ENCODE data around the gene PCDH8.
"Not testable (repeated sequence)": the region's sequence is repeated elsewhere in the genome, so short reads cannot be mapped to it uniquely, and the experiment has no call there.

The PCDH8 gene

GRCh38 chr13:52827839-52828238 is 20.6 kb downstream of the PCDH8 start:
- Histone ChIP-seq H3K4me3 (ENCODE audit: low read depth in 1 of 2, low read length in 2 of 2) (no peak overlapping the region), H3K4me1 (ENCODE audit: control insufficient read depth in 1 of 2, insufficient read depth in 2 of 2, low read length in 2 of 2) (no peaks in the 10 kb centered on the region), H3K27ac (ENCODE audit: low read depth, low read length) (no peak overlapping the region), H3K36me3 (ENCODE audit: control insufficient read depth in 1 of 2, insufficient read depth in 2 of 2, low read length in 2 of 2) (no peaks in the 10 kb centered on the region), H3K27me3 (ENCODE audit: control insufficient read depth in 1 of 2, insufficient read depth in 2 of 2, low read length in 2 of 2) (peaks cover 0 to 3% of the 10 kb centered on the region in 2 donors), H3K9ac (ENCODE audit: low read depth in 1 of 2, low read length in 2 of 2) (no peak overlapping the region), H3K9me3 (ENCODE audit: control insufficient read depth in 1 of 2, low read length in 2 of 2) (no peaks in the 10 kb centered on the region)

- not testable (repeated sequence) for H3K36me3 ChIP-seq (ENCODE audit: control insufficient read depth in 1 of 2, insufficient read depth in 2 of 2, low read length in 2 of 2); H3K9ac ChIP-seq (ENCODE audit: low read depth in 1 of 2, low read length in 2 of 2); H3K4me1 ChIP-seq (ENCODE audit: control insufficient read depth in 1 of 2, insufficient read depth in 2 of 2, low read length in 2 of 2); H3K27ac ChIP-seq (ENCODE audit: low read depth, low read length); H3K9me3 ChIP-seq (ENCODE audit: control insufficient read depth in 1 of 2, low read length in 2 of 2); H3K27me3 ChIP-seq (ENCODE audit: control insufficient read depth in 1 of 2, insufficient read depth in 2 of 2, low read length in 2 of 2); H3K4me3 ChIP-seq (ENCODE audit: low read depth in 1 of 2, low read length in 2 of 2)
Observed at GRCh38 chr13:52817886-52818285, 30.6 kb downstream of the PCDH8 start.

- Histone ChIP-seq H3K4me1 (ENCODE audit: control insufficient read depth in 1 of 2, insufficient read depth in 2 of 2, low read length in 2 of 2) (no peaks in the 10 kb centered on the region), H3K9ac (ENCODE audit: low read depth in 1 of 2, low read length in 2 of 2) (no peak overlapping the region), H3K27ac (ENCODE audit: low read depth, low read length) (no peak overlapping the region), H3K4me3 (ENCODE audit: low read depth in 1 of 2, low read length in 2 of 2) (no peak overlapping the region), H3K36me3 (ENCODE audit: control insufficient read depth in 1 of 2, insufficient read depth in 2 of 2, low read length in 2 of 2) (no peaks in the 10 kb centered on the region), H3K27me3 (ENCODE audit: control insufficient read depth in 1 of 2, insufficient read depth in 2 of 2, low read length in 2 of 2) (no peaks in the 10 kb centered on the region), H3K9me3 (ENCODE audit: control insufficient read depth in 1 of 2, low read length in 2 of 2) (no peaks in the 10 kb centered on the region)
Observed at GRCh38 chr13:52815330-52815729, 33.1 kb downstream of the PCDH8 start.

GRCh38 chr13:52812941-52813340 is 35.5 kb downstream of the PCDH8 start:
- Histone ChIP-seq H3K36me3 (ENCODE audit: control insufficient read depth in 1 of 2, insufficient read depth in 2 of 2, low read length in 2 of 2) (no peaks in the 10 kb centered on the region), H3K9ac (ENCODE audit: low read depth in 1 of 2, low read length in 2 of 2) (no peak overlapping the region), H3K27ac (ENCODE audit: low read depth, low read length) (no peak overlapping the region), H3K4me3 (ENCODE audit: low read depth in 1 of 2, low read length in 2 of 2) (no peak overlapping the region), H3K27me3 (ENCODE audit: control insufficient read depth in 1 of 2, insufficient read depth in 2 of 2, low read length in 2 of 2) (no peaks in the 10 kb centered on the region), H3K4me1 (ENCODE audit: control insufficient read depth in 1 of 2, insufficient read depth in 2 of 2, low read length in 2 of 2) (no peaks in the 10 kb centered on the region), H3K9me3 (ENCODE audit: control insufficient read depth in 1 of 2, low read length in 2 of 2) (no peaks in the 10 kb centered on the region)

GRCh38 chr13:52811841-52812240 is 36.6 kb downstream of the PCDH8 start:
- no peaks in the 10 kb centered on the region for H3K27me3 ChIP-seq (ENCODE audit: control insufficient read depth in 1 of 2, insufficient read depth in 2 of 2, low read length in 2 of 2)
- no peak overlapping the region for H3K27ac ChIP-seq (ENCODE audit: low read depth, low read length)
- H3K4me1 ChIP-seq (ENCODE audit: control insufficient read depth in 1 of 2, insufficient read depth in 2 of 2, low read length in 2 of 2): no peaks in the 10 kb centered on the region
- no peak overlapping the region for H3K9ac ChIP-seq (ENCODE audit: low read depth in 1 of 2, low read length in 2 of 2)
- no peaks in the 10 kb centered on the region for H3K36me3 ChIP-seq (ENCODE audit: control insufficient read depth in 1 of 2, insufficient read depth in 2 of 2, low read length in 2 of 2)
- H3K4me3 ChIP-seq (ENCODE audit: low read depth in 1 of 2, low read length in 2 of 2): no peak overlapping the region
- no peaks in the 10 kb centered on the region for H3K9me3 ChIP-seq (ENCODE audit: control insufficient read depth in 1 of 2, low read length in 2 of 2)

GRCh38 chr13:52810526-52810925 is 37.9 kb downstream of the PCDH8 start:
- Histone ChIP-seq H3K27me3 (ENCODE audit: control insufficient read depth in 1 of 2, insufficient read depth in 2 of 2, low read length in 2 of 2) (peaks cover 0 to under 1% of the 10 kb centered on the region in 2 donors), H3K27ac (ENCODE audit: low read depth, low read length) (no peak overlapping the region), H3K9ac (ENCODE audit: low read depth in 1 of 2, low read length in 2 of 2) (no peak overlapping the region), H3K36me3 (ENCODE audit: control insufficient read depth in 1 of 2, insufficient read depth in 2 of 2, low read length in 2 of 2) (no peaks in the 10 kb centered on the region), H3K4me3 (ENCODE audit: low read depth in 1 of 2, low read length in 2 of 2) (no peak overlapping the region), H3K4me1 (ENCODE audit: control insufficient read depth in 1 of 2, insufficient read depth in 2 of 2, low read length in 2 of 2) (no peaks in the 10 kb centered on the region), H3K9me3 (ENCODE audit: control insufficient read depth in 1 of 2, low read length in 2 of 2) (no peaks in the 10 kb centered on the region)

- no peak overlapping the region for H3K27ac ChIP-seq (ENCODE audit: low read depth, low read length)
- no peaks in the 10 kb centered on the region for H3K9me3 ChIP-seq (ENCODE audit: control insufficient read depth in 1 of 2, low read length in 2 of 2)
- H3K4me3 ChIP-seq (ENCODE audit: low read depth in 1 of 2, low read length in 2 of 2): no peak overlapping the region
- H3K36me3 ChIP-seq (ENCODE audit: control insufficient read depth in 1 of 2, insufficient read depth in 2 of 2, low read length in 2 of 2): no peaks in the 10 kb centered on the region
- peaks cover 0 to 4% of the 10 kb centered on the region in 2 donors for H3K27me3 ChIP-seq (ENCODE audit: control insufficient read depth in 1 of 2, insufficient read depth in 2 of 2, low read length in 2 of 2)
- H3K4me1 ChIP-seq (ENCODE audit: control insufficient read depth in 1 of 2, insufficient read depth in 2 of 2, low read length in 2 of 2): no peaks in the 10 kb centered on the region
- H3K9ac ChIP-seq (ENCODE audit: low read depth in 1 of 2, low read length in 2 of 2): no peak overlapping the region
Observed at GRCh38 chr13:52810011-52810410, 38.4 kb downstream of the PCDH8 start.

- no peaks in the 10 kb centered on the region for H3K4me1 ChIP-seq (ENCODE audit: control insufficient read depth in 1 of 2, insufficient read depth in 2 of 2, low read length in 2 of 2)
- H3K36me3 ChIP-seq (ENCODE audit: control insufficient read depth in 1 of 2, insufficient read depth in 2 of 2, low read length in 2 of 2): no peaks in the 10 kb centered on the region
- H3K4me3 ChIP-seq (ENCODE audit: low read depth in 1 of 2, low read length in 2 of 2): no peak overlapping the region
- peaks cover 0 to 4% of the 10 kb centered on the region in 2 donors for H3K27me3 ChIP-seq (ENCODE audit: control insufficient read depth in 1 of 2, insufficient read depth in 2 of 2, low read length in 2 of 2)
- no peak overlapping the region for H3K9ac ChIP-seq (ENCODE audit: low read depth in 1 of 2, low read length in 2 of 2)
- H3K27ac ChIP-seq (ENCODE audit: low read depth, low read length): no peak overlapping the region
- no peaks in the 10 kb centered on the region for H3K9me3 ChIP-seq (ENCODE audit: control insufficient read depth in 1 of 2, low read length in 2 of 2)
Observed at GRCh38 chr13:52809310-52809769, 39.1 kb downstream of the PCDH8 start.

- Histone ChIP-seq H3K9ac (ENCODE audit: low read depth in 1 of 2, low read length in 2 of 2) (no peak overlapping the region), H3K36me3 (ENCODE audit: control insufficient read depth in 1 of 2, insufficient read depth in 2 of 2, low read length in 2 of 2) (no peaks in the 10 kb centered on the region), H3K4me1 (ENCODE audit: control insufficient read depth in 1 of 2, insufficient read depth in 2 of 2, low read length in 2 of 2) (no peaks in the 10 kb centered on the region), H3K9me3 (ENCODE audit: control insufficient read depth in 1 of 2, low read length in 2 of 2) (no peaks in the 10 kb centered on the region), H3K27ac (ENCODE audit: low read depth, low read length) (no peak overlapping the region), H3K27me3 (ENCODE audit: control insufficient read depth in 1 of 2, insufficient read depth in 2 of 2, low read length in 2 of 2) (peaks cover 0 to 4% of the 10 kb centered on the region in 2 donors), H3K4me3 (ENCODE audit: low read depth in 1 of 2, low read length in 2 of 2) (no peak overlapping the region)
Observed at GRCh38 chr13:52808842-52809219, 39.6 kb downstream of the PCDH8 start.

- H3K9ac ChIP-seq (ENCODE audit: low read depth in 1 of 2, low read length in 2 of 2): no peak overlapping the region
- H3K4me1 ChIP-seq (ENCODE audit: control insufficient read depth in 1 of 2, insufficient read depth in 2 of 2, low read length in 2 of 2): no peaks in the 10 kb centered on the region
- H3K4me3 ChIP-seq (ENCODE audit: low read depth in 1 of 2, low read length in 2 of 2): no peak overlapping the region
- peaks cover 0 to 4% of the 10 kb centered on the region in 2 donors for H3K27me3 ChIP-seq (ENCODE audit: control insufficient read depth in 1 of 2, insufficient read depth in 2 of 2, low read length in 2 of 2)
- H3K27ac ChIP-seq (ENCODE audit: low read depth, low read length): no peak overlapping the region
- no peaks in the 10 kb centered on the region for H3K9me3 ChIP-seq (ENCODE audit: control insufficient read depth in 1 of 2, low read length in 2 of 2)
- H3K36me3 ChIP-seq (ENCODE audit: control insufficient read depth in 1 of 2, insufficient read depth in 2 of 2, low read length in 2 of 2): no peaks in the 10 kb centered on the region
Observed at GRCh38 chr13:52806029-52806428, 42.4 kb downstream of the PCDH8 start.

- no peaks in the 10 kb centered on the region for H3K4me1 ChIP-seq (ENCODE audit: control insufficient read depth in 1 of 2, insufficient read depth in 2 of 2, low read length in 2 of 2)
- no peaks in the 10 kb centered on the region for H3K36me3 ChIP-seq (ENCODE audit: control insufficient read depth in 1 of 2, insufficient read depth in 2 of 2, low read length in 2 of 2)
- H3K27ac ChIP-seq (ENCODE audit: low read depth, low read length): no peak overlapping the region
- H3K4me3 ChIP-seq (ENCODE audit: low read depth in 1 of 2, low read length in 2 of 2): no peak overlapping the region
- H3K27me3 ChIP-seq (ENCODE audit: control insufficient read depth in 1 of 2, insufficient read depth in 2 of 2, low read length in 2 of 2): peaks cover 0 to 4% of the 10 kb centered on the region in 2 donors
- no peaks in the 10 kb centered on the region for H3K9me3 ChIP-seq (ENCODE audit: control insufficient read depth in 1 of 2, low read length in 2 of 2)
- no peak overlapping the region for H3K9ac ChIP-seq (ENCODE audit: low read depth in 1 of 2, low read length in 2 of 2)
Observed at GRCh38 chr13:52804202-52804641, 44.2 kb downstream of the PCDH8 start.

Data from duodenal mucosa (tissue), 2 donors.